HL-60/S4 treated with retinoic acid at 250 ng/mL for 4 days and 3 days (cell line): Measurements from ENCODE around the gene TCIRG1.
"Not testable (repeated sequence)": the region's sequence is repeated elsewhere in the genome, so short reads cannot be mapped to it uniquely, and the experiment has no call there.

ENCODE experiments used
- in situ Hi-C: fragments of 300-500 bp; cut with MboI; formaldehyde crosslinking; loops from 2 replicates; pipeline ENCODE4 v1.7.0; 2022; ENCODE audit warnings: low sequenced_read_pairs

TCIRG1 gene

GRCh38 chr11:68038718-68039525, at the start of gene TCIRG1:
TCIRG1 (plus strand) TSS chr11:68039025; CDS start chr11:68041272, 2,247 bp downstream.
- in situ Hi-C loops = no loop called here

- in situ Hi-C loops = not testable (repeated sequence)
Measured at GRCh38 chr11:67990546-67991346, 48.1 kb upstream of the TCIRG1 start.

DNA sequence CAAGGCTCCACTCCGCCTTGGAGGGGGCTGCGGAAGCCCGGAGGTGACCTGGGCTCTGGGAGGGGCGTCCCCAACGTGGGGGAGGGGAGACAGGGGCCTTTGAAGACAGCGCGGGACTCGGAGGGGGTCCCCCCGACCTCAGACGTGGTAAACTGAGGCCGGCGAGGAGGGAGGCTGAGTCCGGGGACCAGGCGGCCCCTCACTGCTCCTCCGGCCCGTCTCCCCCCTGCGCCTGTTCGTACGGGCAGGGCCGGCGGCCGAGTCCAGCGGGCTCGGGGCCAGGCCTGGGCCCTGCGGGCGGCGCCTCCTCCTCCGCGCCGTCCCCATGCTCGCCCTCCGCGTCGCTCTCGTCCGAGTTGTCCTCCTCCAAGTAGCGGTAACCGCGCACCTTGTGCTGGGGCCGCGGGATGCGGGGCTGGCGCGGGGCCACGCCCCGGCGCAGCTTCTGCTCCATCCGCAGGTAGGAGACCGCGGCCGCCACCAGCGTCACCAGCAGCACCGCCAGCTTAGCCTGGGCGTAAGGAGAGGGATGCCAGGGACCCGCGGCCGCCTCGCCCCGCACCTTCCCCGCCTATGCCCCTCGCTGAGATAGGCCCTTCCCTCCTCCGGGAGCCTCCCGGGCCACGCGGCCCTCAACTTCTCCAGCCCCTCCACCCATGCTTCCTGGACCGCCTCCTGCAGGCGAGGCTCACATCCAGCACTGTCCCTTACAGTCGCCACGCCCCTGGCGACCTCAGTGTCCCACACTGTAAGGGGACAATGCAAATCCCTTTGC, 47.3 kb upstream of the TCIRG1 start:
- in situ Hi-C loops = not testable (repeated sequence)

DNA sequence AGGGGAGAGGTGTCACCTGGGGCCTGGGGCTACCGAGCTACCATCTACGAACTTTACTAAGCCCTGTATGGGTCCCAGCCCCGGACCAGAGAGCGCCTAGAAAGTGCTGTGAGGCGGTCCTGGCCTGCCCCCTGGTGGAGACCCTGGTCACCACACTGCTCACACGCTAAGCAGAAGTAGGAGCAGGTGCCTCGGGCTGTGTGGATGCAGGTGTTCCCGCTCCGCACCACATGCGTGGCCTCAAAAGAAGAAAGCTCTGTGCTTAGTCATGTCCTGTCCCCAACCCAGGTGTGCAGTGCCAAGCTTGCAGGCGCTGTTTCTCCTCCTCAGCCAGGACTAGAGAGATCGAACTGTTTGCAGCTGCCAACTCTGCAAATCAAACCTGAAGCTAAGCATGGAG, 45.0 kb upstream of the TCIRG1 start:
- in situ Hi-C loops = not testable (repeated sequence)

DNA sequence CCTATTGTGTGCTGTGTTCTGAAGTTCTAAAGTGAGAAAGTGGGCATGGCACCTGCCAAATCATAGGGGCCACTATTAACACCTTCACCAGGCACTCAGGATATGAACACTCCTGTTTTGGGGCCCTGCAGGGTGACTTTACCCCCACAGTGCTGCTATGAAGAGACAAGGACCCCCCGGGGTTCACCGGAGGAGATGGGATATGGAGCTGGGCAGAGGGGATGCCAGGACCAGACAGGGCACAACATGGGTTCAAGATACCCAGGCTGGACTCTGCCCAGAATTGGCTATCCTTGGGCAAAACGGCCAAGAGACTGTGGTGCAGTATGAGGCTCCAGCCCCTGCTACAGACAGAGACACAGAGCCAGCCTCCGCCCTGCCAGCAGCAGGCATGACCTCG, 44.4 kb upstream of the TCIRG1 start:
- in situ Hi-C loops = not testable (repeated sequence)

- in situ Hi-C loops = not testable (repeated sequence)
Measured at GRCh38 chr11:67995129-67995528, 43.7 kb upstream of the TCIRG1 start.

GRCh38 chr11:67995579-67995978, 43.2 kb upstream of the TCIRG1 start:
- in situ Hi-C loops = not testable (repeated sequence)

- in situ Hi-C loops = no loop called here
Measured at GRCh38 chr11:67996051-67996450, 42.8 kb upstream of the TCIRG1 start.

GRCh38 chr11:67996622-67997474, 42.0 kb upstream of the TCIRG1 start:
- in situ Hi-C loops = no loop called here

DNA sequence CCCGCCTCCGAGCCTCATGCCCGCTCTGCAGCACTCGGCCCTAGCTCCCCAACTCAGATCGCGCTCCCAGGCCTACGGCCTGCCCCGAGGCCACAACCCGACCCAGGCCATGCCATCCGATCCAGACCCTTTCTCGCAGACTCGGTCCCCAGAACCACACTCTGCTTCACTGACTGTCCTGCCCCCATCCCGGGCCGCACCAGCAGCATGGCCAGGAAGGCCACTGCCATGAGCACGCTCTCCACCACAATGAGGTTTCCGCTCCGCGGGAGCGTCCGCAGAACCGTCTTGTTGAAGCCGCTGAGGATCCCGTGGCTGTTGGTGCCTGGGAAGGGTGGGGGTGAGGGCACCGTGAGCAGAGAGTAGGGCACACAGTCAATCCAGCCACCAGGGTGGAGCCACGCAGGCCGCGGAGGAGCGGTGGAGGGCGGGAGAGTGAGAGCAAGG, 41.3 kb upstream of the TCIRG1 start:
- in situ Hi-C loops = no loop called here

- in situ Hi-C loops = no loop called here
Measured at GRCh38 chr11:67998150-67999045, 40.4 kb upstream of the TCIRG1 start.

DNA sequence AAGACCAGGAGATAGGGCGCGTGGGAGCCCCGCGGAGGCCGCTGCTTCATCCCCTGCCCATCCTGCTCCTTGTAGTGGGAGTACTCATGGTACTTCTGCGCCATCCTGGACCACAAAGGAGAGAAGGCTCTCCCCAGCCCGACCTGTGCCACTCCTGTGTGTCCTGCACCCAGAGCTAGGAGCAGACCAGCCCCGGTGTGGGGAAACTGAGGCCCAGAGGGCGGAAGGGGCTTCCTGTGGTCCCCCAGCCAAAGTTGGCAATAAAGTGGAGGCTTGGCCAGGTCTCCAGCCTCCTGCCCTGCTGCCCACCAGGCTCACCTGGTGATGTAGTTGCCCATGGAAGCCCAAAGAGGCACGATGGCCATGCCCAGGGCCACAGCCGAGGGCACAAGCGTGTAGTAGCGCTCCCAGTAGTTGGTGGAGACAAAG, 39.6 kb upstream of the TCIRG1 start:
- in situ Hi-C loops = no loop called here

DNA sequence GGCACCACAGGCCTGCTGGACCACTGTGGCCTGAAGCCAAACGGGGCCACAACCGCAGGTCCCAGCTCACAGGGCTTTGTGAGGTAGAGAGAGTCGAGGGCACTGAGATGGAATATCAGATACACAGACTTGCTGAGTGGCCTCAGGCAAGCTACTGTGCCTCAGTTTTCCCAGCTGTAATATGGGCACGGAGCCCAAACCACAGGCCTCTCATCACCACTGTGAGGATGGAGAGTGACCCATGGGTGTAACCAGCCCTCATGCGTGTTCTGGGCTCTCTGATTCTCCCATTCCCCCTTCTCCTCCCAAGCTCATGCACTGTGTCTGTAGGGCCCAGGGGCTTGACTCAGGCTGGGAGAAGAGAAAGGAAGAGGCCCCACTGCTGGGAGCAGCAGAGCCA, 39.1 kb upstream of the TCIRG1 start:
- in situ Hi-C loops = no loop called here

GRCh38 chr11:68002575-68002937, 36.3 kb upstream of the TCIRG1 start:
- in situ Hi-C loops = no loop called here

- in situ Hi-C loops = no loop called here
Measured at GRCh38 chr11:68002938-68003845, 35.6 kb upstream of the TCIRG1 start.

GRCh38 chr11:68003846-68004550, 34.8 kb upstream of the TCIRG1 start, which contains the start of gene UNC93B1:
UNC93B1 (minus strand) TSS chr11:68004097; CDS start chr11:68004043, 54 bp downstream.
- in situ Hi-C loops = no loop called here

DNA sequence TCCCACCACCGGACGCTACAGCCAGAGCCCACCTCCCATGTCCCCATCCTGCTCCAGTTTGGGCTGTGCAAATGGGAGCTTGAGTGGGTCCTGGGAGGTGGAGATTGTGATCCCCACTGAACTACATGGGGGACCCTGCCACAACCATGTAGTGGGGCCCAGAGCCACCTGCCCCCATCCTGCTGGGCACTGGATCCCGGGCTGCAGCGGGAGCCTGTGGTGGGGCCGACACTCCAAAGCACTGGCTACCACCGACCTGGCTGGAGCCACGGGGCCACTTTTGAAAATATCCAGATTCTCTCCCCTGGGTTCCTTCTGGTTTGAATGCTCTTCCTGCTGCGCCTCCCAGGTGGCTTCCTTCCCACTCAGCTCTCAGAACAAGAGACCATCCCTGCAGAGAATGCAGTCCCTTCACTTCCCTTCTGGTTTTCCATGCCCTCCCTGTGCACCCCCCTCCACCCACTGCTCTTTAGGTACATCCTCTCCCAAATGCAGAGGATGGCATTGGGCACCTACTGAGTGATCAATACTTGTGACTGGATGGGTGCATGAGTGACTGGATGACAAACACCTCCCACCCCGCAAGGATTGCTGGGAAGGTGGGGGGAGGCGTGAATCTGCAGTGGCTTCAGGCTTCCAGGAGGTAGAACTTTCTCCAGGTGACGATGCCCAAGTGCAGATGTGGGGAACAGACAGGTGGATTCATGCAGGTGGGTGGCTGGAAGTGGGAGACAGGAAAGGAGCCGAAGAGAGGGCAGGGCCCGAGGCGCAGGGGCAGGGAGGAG, 34.1 kb upstream of the TCIRG1 start:
- in situ Hi-C loops = no loop called here
